ENCODE data around the gene KRTAP29-1.
"Not testable (repeated sequence)": the region's sequence is repeated elsewhere in the genome, so short reads cannot be mapped to it uniquely, and the experiment has no call there.

KRTAP29-1 gene, protein sequence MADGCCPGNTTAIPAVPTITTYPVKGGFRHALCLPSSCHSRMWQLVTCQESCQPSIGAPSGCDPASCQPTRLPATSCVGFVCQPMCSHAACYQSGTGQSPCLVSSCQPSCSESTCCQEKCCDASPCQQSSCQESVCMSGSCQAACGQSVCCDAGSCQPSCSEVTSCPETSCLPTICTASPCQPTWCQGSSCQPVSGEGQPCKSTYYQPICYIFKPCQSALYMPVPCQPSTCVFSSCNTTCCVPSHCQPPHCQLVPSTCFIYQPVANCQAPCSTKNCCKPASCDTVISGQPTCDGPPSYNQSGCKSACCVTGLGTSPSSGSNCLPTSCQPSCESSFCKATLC

DNA sequence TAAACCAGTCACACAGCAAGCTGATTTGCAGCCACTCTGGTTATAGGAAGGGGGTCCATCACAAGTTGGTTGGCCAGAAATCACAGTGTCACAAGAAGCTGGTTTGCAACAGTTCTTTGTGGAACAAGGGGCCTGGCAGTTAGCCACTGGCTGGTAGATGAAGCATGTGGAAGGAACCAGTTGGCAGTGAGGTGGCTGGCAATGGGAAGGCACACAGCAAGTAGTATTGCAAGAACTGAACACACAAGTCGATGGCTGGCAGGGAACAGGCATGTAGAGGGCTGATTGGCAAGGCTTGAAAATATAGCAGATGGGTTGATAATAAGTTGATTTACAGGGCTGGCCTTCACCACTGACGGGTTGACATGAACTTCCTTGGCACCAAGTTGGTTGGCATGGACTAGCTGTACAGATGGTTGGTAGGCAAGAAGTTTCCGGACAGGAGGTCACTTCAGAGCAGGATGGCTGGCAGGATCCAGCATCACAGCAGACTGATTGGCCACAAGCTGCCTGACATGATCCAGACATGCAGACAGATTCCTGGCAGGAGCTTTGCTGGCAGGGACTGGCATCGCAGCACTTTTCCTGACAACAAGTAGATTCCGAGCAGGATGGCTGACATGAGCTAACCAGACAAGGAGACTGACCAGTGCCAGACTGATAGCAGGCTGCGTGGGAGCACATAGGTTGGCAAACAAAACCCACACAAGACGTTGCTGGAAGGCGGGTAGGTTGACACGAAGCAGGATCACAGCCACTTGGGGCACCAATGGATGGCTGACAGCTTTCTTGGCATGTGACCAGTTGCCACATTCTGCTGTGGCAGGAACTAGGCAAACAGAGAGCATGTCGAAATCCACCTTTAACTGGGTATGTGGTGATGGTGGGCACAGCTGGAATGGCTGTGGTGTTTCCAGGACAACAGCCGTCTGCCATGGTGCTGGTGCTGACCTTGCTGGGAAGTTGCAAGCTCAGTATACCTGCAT, at the start of gene KRTAP29-1:
KRTAP29-1 (minus strand) TSS at position 936 of the 986 bp plus-strand sequence; CDS start at position 936, 0 bp downstream.
- peak; percentile 68 for DNase-seq

DNA sequence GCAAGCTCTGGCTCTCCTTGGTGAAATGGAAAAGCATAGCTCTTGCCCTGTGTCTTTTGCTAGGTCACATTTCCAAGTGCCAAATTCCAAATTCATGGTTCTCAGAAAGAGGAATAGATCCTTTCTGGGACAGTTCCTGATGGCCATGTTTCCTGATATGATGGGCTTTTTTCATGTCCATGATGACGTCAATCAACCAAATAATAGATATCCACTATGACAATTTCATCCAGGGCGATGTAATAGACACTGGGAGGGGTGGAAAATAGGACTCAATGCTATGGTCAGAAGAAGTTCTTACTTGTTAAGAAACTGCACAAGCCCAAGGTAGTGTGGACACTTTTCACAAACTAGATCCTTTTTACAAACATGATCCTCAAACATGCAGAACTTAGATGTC, 48.5 kb upstream of the KRTAP29-1 start:
- DNase-seq, result no peak

DNA sequence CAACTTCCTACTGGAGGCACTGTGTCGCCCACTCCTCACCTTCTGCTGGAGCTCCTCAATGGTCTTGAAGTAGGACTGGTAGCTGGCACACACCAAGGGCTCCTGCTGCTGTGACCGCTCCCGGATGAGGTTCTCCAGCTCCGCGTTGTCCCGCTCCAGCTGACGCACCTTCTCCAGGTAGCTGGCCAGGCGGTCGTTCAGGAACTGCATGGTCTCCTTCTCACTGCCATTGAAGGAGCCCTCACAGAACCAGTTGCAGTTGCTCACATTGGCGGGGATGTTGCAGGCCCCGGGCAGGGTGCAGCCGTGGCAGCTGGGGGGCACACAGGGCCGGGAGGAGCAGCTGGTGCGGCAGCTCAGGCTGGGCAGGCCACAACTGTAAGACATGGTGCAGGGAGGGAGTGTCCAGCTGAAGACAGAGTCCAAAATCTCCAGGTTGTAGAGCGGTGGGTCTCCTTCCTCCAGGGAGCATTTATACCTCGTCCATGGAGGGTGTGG, 47.8 kb upstream of the KRTAP29-1 start, which contains the start of gene KRT33A:
KRT33A (minus strand) TSS at position 448 of the 498 bp plus-strand sequence; CDS start at position 387, 61 bp downstream.
- not testable (repeated sequence) for DNase-seq

DNA sequence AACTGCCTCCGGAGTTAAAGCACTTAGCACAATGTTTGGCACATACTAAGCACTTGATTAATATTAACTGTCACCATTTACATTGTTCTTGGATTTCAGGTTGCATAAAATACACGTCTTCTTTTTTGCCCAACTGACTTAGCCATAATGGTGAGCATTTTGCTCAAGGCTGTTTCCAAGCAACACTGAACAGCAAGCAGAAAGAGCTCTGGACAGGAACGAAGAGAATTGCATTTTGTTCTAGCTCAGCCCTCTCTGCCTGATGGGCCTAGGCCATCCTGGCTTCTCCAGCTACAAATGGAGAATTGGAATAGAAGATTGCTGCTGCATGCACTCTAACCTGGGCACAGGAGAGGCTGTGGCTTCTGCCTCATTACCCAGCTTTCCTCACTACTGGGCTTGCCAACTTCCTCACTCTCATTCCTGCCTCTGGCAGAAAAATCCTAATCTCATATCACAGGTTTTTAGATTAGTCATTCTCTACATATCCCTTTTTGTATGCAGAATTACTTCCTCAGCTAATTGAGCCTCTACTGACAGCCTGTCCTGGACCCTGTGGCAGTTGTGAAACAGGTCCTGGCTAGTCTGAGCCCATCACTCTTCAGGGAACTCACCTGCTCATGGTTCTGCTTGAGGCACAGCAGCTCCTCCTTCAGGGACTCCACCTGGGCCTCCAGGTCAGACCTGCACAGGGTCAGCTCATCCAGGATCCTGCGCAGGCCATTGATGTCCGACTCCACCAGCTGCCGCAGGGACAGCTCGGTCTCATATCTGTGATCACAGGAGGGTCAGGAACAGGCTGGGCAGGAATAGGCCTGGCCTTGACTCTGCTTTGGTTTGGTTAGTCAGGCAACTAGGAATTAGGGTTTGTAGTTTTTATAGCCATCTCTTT, 45.5 kb upstream of the KRTAP29-1 start:
- no peak for DNase-seq

DNA sequence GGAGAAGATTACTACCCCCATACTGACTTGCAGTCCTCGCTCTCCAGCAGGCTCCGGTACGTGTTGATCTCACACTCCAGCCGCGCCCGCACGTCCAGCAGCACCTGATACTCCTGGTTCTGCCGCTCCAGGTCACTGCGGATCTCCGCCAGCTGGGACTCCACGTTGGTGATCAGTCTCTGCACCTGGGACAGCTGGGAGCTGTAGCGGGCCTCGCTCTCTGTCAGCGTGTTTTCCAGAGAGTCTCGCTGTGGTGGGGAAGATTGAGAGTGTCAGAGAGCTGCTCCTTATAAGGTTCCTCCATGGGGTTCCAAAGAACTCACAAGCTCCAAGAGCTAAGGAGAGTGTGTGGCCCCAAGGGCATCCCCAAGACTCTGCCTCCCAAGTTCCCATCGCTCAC, 43.8 kb upstream of the KRTAP29-1 start:
- DNase-seq, result not testable (repeated sequence)

DNA sequence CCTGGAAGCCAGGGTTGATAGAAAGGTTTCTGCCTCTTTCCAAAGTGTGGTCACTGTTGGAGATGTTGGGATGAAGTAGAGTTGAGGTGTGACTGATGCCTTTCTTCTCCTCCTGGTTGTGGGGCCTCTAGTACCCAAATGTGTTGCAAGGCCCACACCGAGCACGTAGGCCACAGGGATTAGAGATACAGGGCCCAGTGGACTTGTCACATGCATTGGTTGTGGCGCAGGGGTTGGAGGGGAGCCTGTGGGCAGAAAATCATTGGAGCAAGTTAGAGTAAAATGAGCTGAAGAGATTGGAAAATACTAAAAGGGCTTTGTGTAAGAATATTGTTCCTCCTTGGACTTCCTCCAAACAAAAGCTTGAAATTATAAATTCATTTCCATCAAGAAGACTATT, 43.3 kb upstream of the KRTAP29-1 start:
- no peak for DNase-seq

DNA sequence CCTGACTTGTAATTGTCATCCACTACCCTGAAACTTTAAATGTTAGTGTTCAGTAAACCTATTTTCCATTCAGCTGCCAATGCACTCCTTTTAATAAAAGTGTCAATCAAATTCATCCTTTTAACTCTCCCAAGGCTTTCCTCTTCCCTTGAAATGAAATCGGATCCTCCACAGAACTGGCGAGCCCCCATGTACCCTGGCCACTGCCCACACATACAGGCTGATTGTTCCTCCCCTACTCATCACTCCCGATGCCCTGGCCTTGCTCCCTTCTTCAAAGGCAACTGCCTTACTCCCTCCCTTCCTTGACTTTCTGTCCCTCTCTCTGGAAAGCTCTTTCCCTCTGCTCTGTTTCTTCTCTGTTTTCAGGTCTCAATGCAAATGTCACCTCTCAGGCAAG, 40.4 kb upstream of the KRTAP29-1 start:
- no peak for DNase-seq

DNA sequence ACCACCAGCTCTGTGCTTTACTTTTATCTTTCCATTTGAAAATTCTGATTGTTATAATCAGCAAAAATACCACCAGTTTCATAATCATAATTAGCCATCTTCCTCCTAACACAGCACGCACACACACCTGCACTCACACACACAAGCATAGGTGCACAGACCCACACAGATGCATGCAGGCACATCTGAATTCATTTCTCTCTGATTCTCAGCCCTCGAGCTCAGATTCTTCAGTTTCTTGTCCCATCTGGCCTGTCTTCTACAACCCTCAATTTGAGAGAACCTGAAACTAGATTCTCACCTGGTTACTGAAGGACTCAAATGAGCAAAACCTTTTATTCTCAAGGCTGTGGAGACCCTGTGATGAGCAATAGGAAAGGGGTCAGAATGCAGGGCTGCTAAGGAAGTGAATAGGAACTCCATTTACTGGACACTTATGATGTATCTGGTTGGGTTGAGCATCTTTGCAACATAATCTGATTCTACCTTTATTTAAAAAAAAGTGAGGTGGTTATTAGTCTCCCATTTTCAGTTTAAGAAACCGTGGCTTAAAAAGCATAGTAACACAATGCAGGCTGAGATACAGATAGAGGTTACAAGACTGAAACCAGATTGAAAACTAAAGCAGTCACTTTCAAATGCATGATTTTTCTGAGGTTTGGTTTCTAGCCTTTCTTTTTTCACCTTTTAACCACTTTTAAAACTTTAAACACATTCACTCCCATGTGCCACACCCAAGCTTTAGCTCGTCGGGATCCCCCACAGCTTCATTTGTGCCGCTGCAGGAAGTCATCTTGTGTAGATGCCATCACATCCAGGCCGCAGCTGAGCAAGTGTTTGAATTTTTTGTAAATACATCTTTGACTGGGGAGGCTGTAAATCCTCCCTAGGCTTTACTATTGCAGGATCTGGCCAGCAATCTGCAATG, 38.5 kb upstream of the KRTAP29-1 start:
- no peak for DNase-seq

DNA sequence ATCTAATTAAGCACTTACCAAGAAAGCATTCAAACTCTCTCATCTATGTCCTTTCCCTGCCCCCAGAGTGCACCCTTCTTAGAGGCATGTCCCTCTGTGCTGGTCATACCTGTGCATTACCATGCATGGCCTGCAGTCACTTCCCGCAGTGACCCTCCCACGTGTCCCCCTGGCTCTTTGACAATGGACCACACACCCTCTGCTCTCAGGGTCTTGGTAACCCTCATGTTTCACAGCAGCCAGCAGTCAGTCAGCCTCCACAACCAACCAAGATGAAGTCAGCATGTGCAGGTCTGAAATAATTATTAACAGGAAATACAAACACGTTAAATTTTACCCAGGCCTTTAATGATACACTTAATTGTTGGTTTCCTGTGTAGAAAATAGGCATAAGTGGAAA, 37.8 kb upstream of the KRTAP29-1 start:
- no peak for DNase-seq

DNA sequence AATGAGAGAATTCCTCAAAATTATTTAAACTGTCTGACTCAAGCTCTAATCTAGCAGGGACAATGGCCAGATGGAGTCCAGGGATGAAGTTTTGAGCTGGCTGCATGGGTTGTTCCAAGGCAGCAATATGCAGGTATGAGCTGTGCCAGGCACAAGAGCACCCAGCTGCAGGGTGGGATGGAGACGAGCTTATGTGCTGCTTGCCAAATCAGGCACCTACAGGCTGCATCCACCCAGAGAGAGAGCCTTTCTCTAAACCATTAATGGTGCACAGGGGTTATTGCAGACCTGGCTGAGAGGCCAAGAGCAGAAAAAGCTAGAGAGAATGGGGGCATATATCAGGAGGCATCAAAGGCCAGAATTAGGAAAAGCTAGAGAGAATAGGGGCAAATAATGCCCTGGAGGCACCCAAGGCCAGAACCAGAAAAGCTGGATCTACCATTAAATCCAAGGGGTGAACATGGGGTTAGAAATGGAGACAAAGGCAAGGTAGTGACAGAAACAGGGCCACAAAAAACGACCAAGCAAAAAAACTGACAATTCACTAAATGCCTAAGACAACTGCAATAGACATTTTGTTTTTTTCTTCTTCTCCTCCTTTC, 37.0 kb upstream of the KRTAP29-1 start:
- DNase-seq, result no peak

DNA sequence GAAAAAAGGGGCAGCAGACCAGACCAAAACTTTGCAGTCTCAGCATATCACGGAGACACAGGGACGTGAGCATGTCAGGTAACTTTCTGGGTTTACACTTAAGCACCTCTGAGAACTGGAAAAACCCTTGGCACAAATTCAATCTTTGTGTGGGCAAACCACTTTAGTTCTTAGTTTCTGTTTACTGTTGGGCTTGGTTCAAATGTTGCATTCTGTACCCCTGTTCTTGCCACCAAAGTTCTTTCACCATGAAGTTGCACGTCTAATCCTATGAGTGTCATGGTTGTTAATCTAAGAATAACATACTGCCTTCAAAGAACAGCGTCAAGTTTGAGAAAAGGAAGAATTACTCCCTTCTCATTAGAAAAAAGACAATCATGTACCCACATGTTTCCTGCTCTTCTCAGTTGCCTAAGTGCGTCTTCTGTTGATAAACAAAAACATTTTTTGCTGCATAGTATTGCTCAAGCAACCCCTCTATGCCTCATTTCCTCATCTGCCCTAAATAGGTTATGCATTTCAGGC, 36.4 kb upstream of the KRTAP29-1 start:
- DNase-seq, result peak; percentile 69

DNA sequence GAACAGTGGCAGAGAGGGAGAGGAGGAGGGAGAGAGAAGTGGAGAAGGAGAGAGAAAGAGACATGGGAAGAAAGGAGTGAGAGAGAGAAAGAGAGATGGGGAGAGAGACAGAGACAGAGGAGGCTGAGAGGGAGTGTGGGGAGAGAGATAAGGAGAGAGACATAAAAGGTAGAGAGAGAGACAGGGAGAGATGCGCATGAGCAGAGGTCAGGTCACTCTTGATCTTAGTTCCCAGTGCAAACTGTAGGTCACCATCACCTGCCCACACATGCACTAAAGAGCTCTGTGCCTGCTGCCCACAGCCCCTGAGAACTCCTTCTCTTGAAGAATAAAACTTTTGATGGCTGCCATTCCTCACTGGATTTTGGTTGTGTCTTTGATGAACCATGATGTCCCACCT, 33.1 kb upstream of the KRTAP29-1 start:
- no peak for DNase-seq

DNA sequence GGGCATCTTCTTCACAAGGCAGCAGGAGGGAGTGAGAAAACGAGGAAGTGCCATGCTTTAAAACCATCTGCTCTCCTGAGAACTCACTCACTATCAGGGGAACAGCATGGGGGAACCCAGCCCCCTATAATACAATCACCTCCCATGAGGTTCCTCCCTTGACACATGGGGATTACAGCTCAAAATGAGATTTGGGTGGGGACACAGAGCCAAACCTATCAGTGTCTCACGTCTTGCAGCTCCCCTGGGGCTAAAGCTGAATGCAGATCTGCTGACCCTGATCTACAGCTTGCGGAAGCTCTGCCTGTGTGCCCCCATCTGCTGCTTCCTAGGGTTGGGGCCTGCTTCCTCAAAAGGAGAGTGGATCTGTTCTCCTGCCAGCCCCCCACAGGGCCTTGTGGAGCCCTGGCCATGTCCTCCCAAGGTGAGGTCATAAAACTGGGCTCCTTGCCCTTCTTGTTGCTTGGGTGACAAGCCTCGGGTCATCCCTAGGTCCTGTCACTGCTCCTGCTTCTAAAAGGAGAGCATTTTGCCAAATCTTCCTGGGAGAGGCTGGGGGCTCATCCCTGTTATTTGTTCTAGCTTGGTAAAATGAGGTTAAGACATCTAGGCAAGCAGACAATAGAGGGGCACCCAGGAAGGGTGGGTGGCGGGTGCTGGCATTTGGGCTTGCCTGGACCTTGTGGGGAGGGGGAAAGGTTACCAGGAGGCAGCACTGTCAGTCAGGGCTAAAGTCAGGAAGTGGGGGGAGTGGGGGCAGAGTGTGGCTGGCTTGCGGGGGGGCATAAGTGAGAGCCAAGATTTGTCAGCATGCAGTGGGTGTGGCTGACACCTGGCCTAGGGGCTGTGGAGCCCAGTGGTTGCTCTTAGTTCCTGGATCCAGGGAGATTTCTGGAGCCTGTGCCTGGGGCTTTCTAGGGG, 32.0 kb upstream of the KRTAP29-1 start:
- DNase-seq, result peak; percentile 57

DNA sequence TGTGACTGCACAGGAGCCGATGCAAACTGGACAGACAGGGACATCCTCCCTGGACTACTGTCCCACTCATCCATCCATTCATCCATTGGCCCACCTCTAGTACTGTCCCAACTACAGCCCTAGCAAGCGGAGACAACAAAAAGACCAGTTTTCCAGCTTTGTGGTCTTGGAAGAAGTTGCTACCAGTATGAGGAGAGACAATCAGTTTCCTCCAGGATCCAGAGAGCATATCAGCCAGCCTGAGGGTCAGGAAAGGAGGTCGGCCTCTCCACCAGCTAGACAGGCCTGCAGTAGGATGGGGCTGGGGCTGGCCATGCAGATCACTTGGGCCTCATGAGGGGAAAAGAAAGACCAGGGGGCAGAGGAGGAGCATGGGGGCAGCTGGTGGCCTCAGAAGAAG, 31.2 kb upstream of the KRTAP29-1 start:
- no peak for DNase-seq

DNA sequence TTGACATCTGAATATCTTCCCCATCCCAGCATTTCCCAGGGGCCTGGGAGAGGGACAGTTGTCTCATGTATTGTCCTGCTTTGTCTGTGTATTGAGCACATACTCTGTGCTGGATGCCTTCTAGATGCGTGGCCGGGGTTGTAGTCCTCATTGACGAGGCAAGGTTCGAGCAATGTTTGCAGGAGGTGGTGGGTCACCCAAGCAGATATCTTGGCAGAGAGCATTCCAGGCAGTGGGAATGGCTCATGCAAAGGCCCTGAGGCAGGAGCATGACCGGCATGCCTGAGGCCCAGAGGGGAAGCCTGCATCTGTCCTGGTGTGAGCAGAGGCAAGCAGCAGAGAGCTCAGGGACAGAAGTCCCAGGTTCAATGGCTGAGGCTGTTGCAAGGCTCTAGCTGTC, 30.4 kb upstream of the KRTAP29-1 start:
- no peak for DNase-seq

DNA sequence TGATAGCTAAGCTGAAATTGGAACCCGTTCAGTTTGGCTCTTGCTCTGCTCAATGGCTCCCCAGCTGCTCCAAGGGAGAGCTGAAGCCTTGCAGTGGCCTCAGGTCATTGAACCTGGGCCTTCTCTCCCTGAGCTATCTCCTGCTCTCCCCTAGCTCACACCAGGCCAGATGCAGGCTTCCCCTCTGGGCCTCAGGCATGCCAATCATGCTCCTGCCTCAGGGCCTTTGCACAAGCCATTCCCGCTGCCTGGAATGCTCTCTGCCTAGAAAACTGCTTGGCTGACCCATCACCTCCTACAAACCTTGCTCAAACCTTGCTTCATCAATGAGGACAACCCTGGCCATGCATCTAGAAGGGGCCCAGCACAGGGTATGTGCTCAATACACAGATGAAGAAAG, 29.6 kb upstream of the KRTAP29-1 start:
- no peak for DNase-seq

DNA sequence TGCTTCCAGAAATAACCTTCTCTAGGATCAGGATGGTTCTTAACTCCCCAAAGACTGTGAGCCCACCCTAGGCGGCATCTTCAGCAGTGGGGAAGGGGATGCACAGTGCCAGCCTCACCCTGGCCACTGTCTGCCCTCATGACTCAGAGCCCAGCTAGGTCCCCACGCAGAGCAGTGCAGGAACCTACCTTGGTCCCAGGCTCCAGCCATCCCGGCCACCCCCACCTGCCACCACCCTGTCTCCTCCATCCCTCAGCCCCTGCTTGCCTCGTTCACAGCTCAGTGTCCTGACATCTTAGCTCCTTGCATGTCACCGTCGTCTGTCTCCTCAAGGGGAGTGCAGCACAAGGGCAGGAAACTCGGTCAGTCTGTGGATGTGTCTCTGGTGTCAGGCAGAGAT, 29.0 kb upstream of the KRTAP29-1 start:
- DNase-seq, result no peak

DNA sequence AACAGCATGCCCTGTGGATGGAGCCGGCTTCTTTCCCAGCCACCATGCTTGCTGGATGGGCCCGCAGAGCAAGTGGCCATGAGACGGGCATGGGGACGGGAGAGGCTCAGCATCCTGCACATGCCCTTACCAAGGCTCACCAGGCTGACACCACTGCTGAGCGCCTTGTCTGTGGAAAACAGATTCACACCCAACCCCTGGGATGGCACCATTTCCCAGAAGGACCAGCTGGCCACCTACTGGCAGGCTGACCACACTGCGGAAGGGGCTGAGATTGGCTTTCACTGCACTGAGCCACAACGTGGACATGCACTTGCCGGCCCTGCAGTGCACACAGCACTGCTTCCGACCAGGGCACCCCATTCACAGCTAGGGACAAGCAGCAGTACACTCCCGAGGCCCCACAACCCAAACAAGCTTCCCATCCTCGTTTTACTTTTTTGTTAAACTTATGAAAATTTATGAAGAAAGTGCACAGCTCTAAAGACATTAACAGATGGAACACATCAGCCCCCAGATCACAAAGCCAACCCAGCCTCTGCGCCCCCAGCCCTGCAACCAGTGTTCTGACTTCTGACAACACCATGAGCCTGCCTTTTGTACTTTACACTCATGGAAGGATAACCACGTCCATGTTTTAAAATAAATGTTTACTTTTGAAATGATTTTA, 26.8 kb upstream of the KRTAP29-1 start:
- peak; percentile 5 for DNase-seq

DNA sequence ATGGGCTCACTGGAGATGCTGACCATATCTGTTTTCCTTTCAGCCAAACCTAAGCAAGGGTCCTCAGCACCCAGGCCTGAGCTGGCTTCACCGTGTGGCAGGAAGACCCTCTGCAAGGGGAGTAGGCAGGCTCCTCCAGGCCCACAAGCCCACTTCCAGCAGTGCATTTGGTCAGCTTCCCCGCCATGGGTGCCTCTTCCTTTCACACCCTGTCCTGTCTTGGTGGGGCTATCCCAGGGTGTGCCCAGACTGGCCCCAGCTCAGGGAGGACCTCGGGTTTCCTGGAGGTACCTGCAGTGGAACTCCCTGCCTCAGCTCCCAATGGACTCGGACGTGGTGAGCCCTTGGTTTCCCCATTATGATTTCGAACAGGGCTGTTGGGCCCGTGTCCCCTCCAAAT, 25.6 kb upstream of the KRTAP29-1 start:
- no peak for DNase-seq

All from MV-4-11 (cell line).